HEK293 (cell line): Measurements from ENCODE around the gene FHL2.

Source experiments
- CTCF ChIA-PET: fragments of 350-600 bp; formaldehyde crosslinking; extraction: SDS; loops from one replicate; lab custom pipeline; 2021; ENCODE audit warnings: antibody characterized with exemption; lab: Yijun Ruan, JAX
- POLR2A ChIA-PET: fragments of 300-600 bp; formaldehyde crosslinking; extraction: SDS; loops from one replicate; lab custom pipeline; 2020; ENCODE audit warnings: antibody characterized with exemption, inconsistent platforms; lab: Yijun Ruan, JAX
- H3K27ac ChIP-seq: fragments of 200-500 bp; sonication (Bioruptor generic); 2 replicates; pipeline ENCODE4 v1.5.1; 2014; ENCODE audit warnings: low read depth, low read length, control low read depth, inconsistent platforms; ENCODE audit errors: extremely low read depth
- H3K36me3 ChIP-seq, 2 experiments: fragments of 200-500 bp in 1 of 2; sonication (Bioruptor generic) in 1 of 2; 1 replicate in 1 of 2; 2 replicates in 1 of 2; pipeline ENCODE4 v1.5.1; 2014 to 2017; ENCODE audit warnings: inconsistent platforms in 2 of 2, low read length in 2 of 2; ENCODE audit not compliant: control insufficient read depth in 2 of 2, insufficient read depth in 1 of 2
- H3K4me1 ChIP-seq: fragments of 200-500 bp; sonication (Bioruptor generic); 2 replicates; pipeline ENCODE4 v1.5.1; 2014; ENCODE audit warnings: mild to moderate bottlenecking, low read length, inconsistent platforms; ENCODE audit not compliant: control insufficient read depth, insufficient read depth
- H3K4me3 ChIP-seq: 2 replicates; pipeline ENCODE4 v1.5.1; 2011; ENCODE audit warnings: low read depth, mild to moderate bottlenecking, control low read depth, low read length, moderate library complexity
- H3K9me3 ChIP-seq: fragments of 200-500 bp; sonication (Bioruptor generic); 2 replicates; pipeline ENCODE4 v1.5.1; 2014; ENCODE audit warnings: low read depth, low read length, inconsistent platforms; ENCODE audit not compliant: control insufficient read depth, insufficient read depth
- EGR2 ChIP-seq: fragments of 450-650 bp; formaldehyde crosslinking; IDR thresholded peaks from 2 replicates; pipeline ENCODE4 v1.5.1; 2016; ENCODE audit warnings: low read depth, missing biosample characterization, missing genetic modification characterization
- GLI4 ChIP-seq: fragments of 450-650 bp; formaldehyde crosslinking; IDR thresholded peaks from 2 replicates; pipeline ENCODE4 v1.5.1; 2016; ENCODE audit warnings: missing biosample characterization, missing genetic modification characterization
- HOXA7 ChIP-seq: sonication (generic); formaldehyde crosslinking; IDR thresholded peaks from 2 replicates; pipeline ENCODE4 v1.8.1; 2022; ENCODE audit warnings: missing genetic modification reagents, borderline replicate concordance
- PRDM6 ChIP-seq: fragments of 450-650 bp; formaldehyde crosslinking; IDR thresholded peaks from 2 replicates; pipeline ENCODE4 v1.5.1; 2017; ENCODE audit warnings: missing biosample characterization, missing genetic modification characterization
- SETDB1 ChIP-seq: IDR thresholded peaks from one replicate; pipeline ENCODE4 v1.6.1; 2017; ENCODE audit warnings: mild to moderate bottlenecking, low read length, moderate library complexity, mixed read lengths; ENCODE audit not compliant: insufficient read length
- SP3 ChIP-seq: fragments of 450-650 bp; formaldehyde crosslinking; IDR thresholded peaks from 2 replicates; pipeline ENCODE4 v1.5.1; 2016; ENCODE audit warnings: missing biosample characterization, missing genetic modification characterization
- TSHZ1 ChIP-seq: fragments of 450-650 bp; formaldehyde crosslinking; IDR thresholded peaks from 2 replicates; pipeline ENCODE4 v1.5.1; 2016; ENCODE audit warnings: missing biosample characterization, missing genetic modification characterization, borderline replicate concordance
- ZNF112 ChIP-seq: fragments of 450-650 bp; formaldehyde crosslinking; IDR thresholded peaks from 2 replicates; pipeline ENCODE4 v1.5.0; 2017; ENCODE audit warnings: missing biosample characterization, missing genetic modification characterization
- ZNF138 ChIP-seq: fragments of 450-650 bp; formaldehyde crosslinking; IDR thresholded peaks from 2 replicates; pipeline ENCODE4 v1.5.1; 2016; ENCODE audit warnings: missing biosample characterization, missing genetic modification characterization, borderline replicate concordance
- ZNF280D ChIP-seq: fragments of 450-650 bp; formaldehyde crosslinking; IDR thresholded peaks from 2 replicates; pipeline ENCODE4 v1.5.1; 2016; ENCODE audit warnings: missing biosample characterization, missing genetic modification characterization
- ZNF311 ChIP-seq: fragments of 450-650 bp; formaldehyde crosslinking; IDR thresholded peaks from 2 replicates; pipeline ENCODE4 v1.5.1; 2017; ENCODE audit warnings: missing biosample characterization, missing genetic modification characterization, borderline replicate concordance
- ZNF37A ChIP-seq: fragments of 450-650 bp; IDR thresholded peaks from 2 replicates; pipeline ENCODE4 v1.5.1; 2018; ENCODE audit warnings: missing biosample characterization, missing genetic modification characterization
- ZNF404 ChIP-seq: fragments of 450-650 bp; formaldehyde crosslinking; IDR thresholded peaks from 2 replicates; pipeline ENCODE4 v1.5.1; 2017; ENCODE audit warnings: missing biosample characterization, missing genetic modification characterization
- ZNF426 ChIP-seq: fragments of 450-650 bp; formaldehyde crosslinking; IDR thresholded peaks from 2 replicates; pipeline ENCODE4 v1.5.1; 2017; ENCODE audit warnings: missing biosample characterization, missing genetic modification characterization, mild to moderate bottlenecking, inconsistent platforms, moderate library complexity
- ZNF501 ChIP-seq: fragments of 450-650 bp; formaldehyde crosslinking; IDR thresholded peaks from 2 replicates; pipeline ENCODE4 v1.5.1; 2016; ENCODE audit warnings: missing biosample characterization, missing genetic modification characterization
- ZNF596 ChIP-seq: fragments of 450-650 bp; IDR thresholded peaks from 2 replicates; pipeline ENCODE4 v1.5.0; 2018; ENCODE audit warnings: missing biosample characterization, mild to moderate bottlenecking, missing genetic modification characterization, moderate library complexity
- ZNF610 ChIP-seq: fragments of 450-650 bp; formaldehyde crosslinking; IDR thresholded peaks from 2 replicates; pipeline ENCODE4 v1.5.1; 2016; ENCODE audit warnings: missing biosample characterization, missing genetic modification characterization, borderline replicate concordance
- TF ChIP-seq, protein P1 (sequence below): fragments of 450-650 bp; formaldehyde crosslinking; optimal IDR thresholded peaks from 2 replicates; pipeline ENCODE3; 2016; ENCODE audit warnings: missing biosample characterization, mild to moderate bottlenecking, missing genetic modification characterization
- TF ChIP-seq, protein P2 (sequence below): fragments of 450-650 bp; formaldehyde crosslinking; IDR thresholded peaks from 2 replicates; pipeline ENCODE4 v1.5.1; 2016; ENCODE audit warnings: missing biosample characterization, missing genetic modification characterization, borderline replicate concordance

Gene FHL2

DNA sequence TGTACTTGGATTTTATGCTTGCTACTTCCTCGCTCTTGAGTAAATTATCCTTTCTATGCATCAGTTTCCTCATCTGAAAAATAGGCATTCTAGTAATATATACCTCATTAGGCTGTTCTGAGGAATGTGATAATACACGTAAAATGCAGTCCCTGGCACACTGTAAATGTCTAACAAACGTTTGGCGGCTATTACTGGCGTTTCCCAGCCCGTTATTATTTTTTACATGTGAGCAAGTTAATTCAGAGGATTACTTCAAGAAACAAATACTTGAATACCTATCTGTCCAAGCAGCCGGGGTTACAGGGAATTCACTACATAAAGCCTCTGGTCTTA, 62.1 kb downstream of the FHL2 start (continued):
- TF ChIP-seq TSHZ1 (no peak), ZNF311 (tag by site-specific recombination) (no peak), ZNF37A (tag by site-specific recombination) (no peak), EGR2 (tag by site-specific recombination) (no peak)

DNA sequence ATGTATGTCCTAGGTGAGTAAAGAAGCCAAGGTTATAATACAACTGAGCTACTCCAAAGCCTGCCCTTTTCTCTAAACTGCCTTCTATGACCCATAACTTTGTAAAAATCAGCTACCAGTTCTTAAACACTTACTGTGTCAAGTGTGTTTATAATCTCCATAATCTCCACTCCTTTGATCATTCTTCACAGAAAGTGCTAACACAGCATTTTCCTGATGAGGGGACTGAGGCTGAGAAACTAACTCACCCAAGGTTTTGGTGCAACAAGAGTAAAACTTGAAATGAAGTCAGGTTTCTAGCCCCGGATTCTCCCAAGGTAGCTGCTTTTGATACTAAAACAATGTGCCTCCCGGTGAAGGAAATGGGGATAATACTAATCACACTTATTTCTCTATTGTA, 63.4 kb downstream of the FHL2 start:
- CTCF ChIA-PET = interaction anchor here (0.6 to 0.8 kb wide), 4 partner anchors 9 to 1246 kb away, joined by 3 to 5 read pairs (median 4); no protein-coding TSS in a partner anchor
- POLR2A ChIA-PET = no interaction called here
- H3K4me1 ChIP-seq = peaks cover 3% of the 10 kb centered on the region; the same call in 1 of the 2 replicates
- H3K36me3 ChIP-seq = peaks cover 13 to 30% of the 10 kb centered on the region in 2 experiments
- no peak overlapping the region for H3K27ac ChIP-seq
- H3K9me3 ChIP-seq = no peaks in the 10 kb centered on the region
- TF ChIP-seq ZNF610 (tag by site-specific recombination) (no peak), ZNF596 (tag by site-specific recombination) (no peak), ZNF311 (tag by site-specific recombination) (no peak), HOXA7 (CRISPR knock-in tag) (no peak), SP3 (tag by site-specific recombination) (no peak), ZNF138 (tag by site-specific recombination) (no peak), GLI4 (tag by site-specific recombination) (no peak), PRDM6 (tag by site-specific recombination) (no peak), ZNF426 (tag by site-specific recombination) (no peak), ZNF112 (tag by site-specific recombination) (no peak), ZNF280D (tag by site-specific recombination) (no peak), SETDB1 (no peak), ZNF404 (tag by site-specific recombination) (no peak), ZNF501 (tag by site-specific recombination) (no peak)
- TF ChIP-seq, protein P1, sequence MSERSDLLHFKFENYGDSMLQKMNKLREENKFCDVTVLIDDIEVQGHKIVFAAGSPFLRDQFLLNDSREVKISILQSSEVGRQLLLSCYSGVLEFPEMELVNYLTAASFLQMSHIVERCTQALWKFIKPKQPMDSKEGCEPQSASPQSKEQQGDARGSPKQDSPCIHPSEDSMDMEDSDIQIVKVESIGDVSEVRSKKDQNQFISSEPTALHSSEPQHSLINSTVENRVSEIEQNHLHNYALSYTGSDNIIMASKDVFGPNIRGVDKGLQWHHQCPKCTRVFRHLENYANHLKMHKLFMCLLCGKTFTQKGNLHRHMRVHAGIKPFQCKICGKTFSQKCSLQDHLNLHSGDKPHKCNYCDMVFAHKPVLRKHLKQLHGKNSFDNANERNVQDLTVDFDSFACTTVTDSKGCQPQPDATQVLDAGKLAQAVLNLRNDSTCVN (tag by site-specific recombination) = no peak
- TF ChIP-seq, protein P2, sequence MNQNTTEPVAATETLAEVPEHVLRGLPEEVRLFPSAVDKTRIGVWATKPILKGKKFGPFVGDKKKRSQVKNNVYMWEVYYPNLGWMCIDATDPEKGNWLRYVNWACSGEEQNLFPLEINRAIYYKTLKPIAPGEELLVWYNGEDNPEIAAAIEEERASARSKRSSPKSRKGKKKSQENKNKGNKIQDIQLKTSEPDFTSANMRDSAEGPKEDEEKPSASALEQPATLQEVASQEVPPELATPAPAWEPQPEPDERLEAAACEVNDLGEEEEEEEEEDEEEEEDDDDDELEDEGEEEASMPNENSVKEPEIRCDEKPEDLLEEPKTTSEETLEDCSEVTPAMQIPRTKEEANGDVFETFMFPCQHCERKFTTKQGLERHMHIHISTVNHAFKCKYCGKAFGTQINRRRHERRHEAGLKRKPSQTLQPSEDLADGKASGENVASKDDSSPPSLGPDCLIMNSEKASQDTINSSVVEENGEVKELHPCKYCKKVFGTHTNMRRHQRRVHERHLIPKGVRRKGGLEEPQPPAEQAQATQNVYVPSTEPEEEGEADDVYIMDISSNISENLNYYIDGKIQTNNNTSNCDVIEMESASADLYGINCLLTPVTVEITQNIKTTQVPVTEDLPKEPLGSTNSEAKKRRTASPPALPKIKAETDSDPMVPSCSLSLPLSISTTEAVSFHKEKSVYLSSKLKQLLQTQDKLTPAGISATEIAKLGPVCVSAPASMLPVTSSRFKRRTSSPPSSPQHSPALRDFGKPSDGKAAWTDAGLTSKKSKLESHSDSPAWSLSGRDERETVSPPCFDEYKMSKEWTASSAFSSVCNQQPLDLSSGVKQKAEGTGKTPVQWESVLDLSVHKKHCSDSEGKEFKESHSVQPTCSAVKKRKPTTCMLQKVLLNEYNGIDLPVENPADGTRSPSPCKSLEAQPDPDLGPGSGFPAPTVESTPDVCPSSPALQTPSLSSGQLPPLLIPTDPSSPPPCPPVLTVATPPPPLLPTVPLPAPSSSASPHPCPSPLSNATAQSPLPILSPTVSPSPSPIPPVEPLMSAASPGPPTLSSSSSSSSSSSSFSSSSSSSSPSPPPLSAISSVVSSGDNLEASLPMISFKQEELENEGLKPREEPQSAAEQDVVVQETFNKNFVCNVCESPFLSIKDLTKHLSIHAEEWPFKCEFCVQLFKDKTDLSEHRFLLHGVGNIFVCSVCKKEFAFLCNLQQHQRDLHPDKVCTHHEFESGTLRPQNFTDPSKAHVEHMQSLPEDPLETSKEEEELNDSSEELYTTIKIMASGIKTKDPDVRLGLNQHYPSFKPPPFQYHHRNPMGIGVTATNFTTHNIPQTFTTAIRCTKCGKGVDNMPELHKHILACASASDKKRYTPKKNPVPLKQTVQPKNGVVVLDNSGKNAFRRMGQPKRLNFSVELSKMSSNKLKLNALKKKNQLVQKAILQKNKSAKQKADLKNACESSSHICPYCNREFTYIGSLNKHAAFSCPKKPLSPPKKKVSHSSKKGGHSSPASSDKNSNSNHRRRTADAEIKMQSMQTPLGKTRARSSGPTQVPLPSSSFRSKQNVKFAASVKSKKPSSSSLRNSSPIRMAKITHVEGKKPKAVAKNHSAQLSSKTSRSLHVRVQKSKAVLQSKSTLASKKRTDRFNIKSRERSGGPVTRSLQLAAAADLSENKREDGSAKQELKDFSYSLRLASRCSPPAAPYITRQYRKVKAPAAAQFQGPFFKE (tag by site-specific recombination) = no peak
- H3K4me3 ChIP-seq = no peak overlapping the region
